ENCODE results near the gene COL26A1. TPM values are rescaled to one million over a fixed set of nuclear protein-coding genes. Genes with fewer than 3 reads are reported as not detected.
"Not testable (repeated sequence)": the region's sequence is repeated elsewhere in the genome, so short reads cannot be mapped to it uniquely, and the experiment has no call there.

COL26A1 gene
- total and polyA plus RNA-seq, 5 experiments from 2014 or later = not detected

GRCh38 chr7:101349300-101349699 is 13.4 kb upstream of the COL26A1 start:
- H3K27ac Mint-ChIP-seq, H3K4me1 Mint-ChIP-seq, H3K4me3 Mint-ChIP-seq, ATAC-seq, H3K9me3 Mint-ChIP-seq, H3K36me3 Mint-ChIP-seq, POLR2A ChIA-PET, DNase-seq: not testable (repeated sequence)
- peaks cover 0 to 19% (median 7%) of the 10 kb centered on the region in 5 donors for H3K27me3 Mint-ChIP-seq

- no peak for ATAC-seq
- Mint-ChIP-seq H3K36me3 (no peaks in the 10 kb centered on the region), H3K27me3 (peaks cover 0 to 27% (median 11%) of the 10 kb centered on the region in 5 donors), H3K9me3 (no peaks in the 10 kb centered on the region), H3K27ac (peak overlapping the region in 2 of 10 donors; percentile 9 to 42), H3K4me3 (no peak overlapping the region), H3K4me1 (peaks cover 0 to 9% (median 2%) of the 10 kb centered on the region in 4 donors)
- no peak for DNase-seq
- POLR2A ChIA-PET = no interaction called here
Observed at GRCh38 chr7:101352920-101353308, 9.8 kb upstream of the COL26A1 start.

- Mint-ChIP-seq H3K27ac (no peak overlapping the region), H3K36me3 (no peaks in the 10 kb centered on the region), H3K4me1 (peaks cover 0 to 9% (median 2%) of the 10 kb centered on the region in 4 donors), H3K9me3 (no peaks in the 10 kb centered on the region), H3K27me3 (peaks cover 0 to 26% (median 7%) of the 10 kb centered on the region in 5 donors), H3K4me3 (no peak overlapping the region)
- POLR2A ChIA-PET = no interaction called here
- ATAC-seq = no peak
- DNase-seq = no peak
Observed at GRCh38 chr7:101357433-101357832, 5.2 kb upstream of the COL26A1 start.

- DNase-seq = peak in 1 of 10 donors; percentile 7
- H3K4me3 Mint-ChIP-seq = peak overlapping the region in 6 of 10 donors; percentile 18 to 66 (median 44)
- ATAC-seq = no peak
- POLR2A ChIA-PET = interaction anchor here (1.5 to 1.8 kb wide), 2 partner anchors 8 to 10 kb away, joined by 3 to 5 read pairs; no protein-coding TSS in a partner anchor
- no peaks in the 10 kb centered on the region for H3K9me3 Mint-ChIP-seq
- H3K27ac Mint-ChIP-seq = no peak overlapping the region
- H3K27me3 Mint-ChIP-seq = peaks cover 0 to 22% (median 9%) of the 10 kb centered on the region in 5 donors
- H3K4me1 Mint-ChIP-seq = peaks cover 0 to 14% (median 5%) of the 10 kb centered on the region in 4 donors
- no peaks in the 10 kb centered on the region for H3K36me3 Mint-ChIP-seq
Observed at GRCh38 chr7:101363196-101363733, 590 bp downstream of the COL26A1 start.

- no peak overlapping the region for H3K27ac Mint-ChIP-seq
- peaks cover 0 to 26% (median 9%) of the 10 kb centered on the region in 5 donors for H3K27me3 Mint-ChIP-seq
- POLR2A ChIA-PET = interaction anchor here (0.7 to 1.8 kb wide), 3 partner anchors 10 to 119 kb away, joined by 5 to 9 read pairs (median 6); partner anchors contain the start of gene FIS1
- ATAC-seq (peak; percentile 93 to 97), DNase-seq (peak; percentile 54 to 80 (median 74))
- H3K36me3 Mint-ChIP-seq = no peaks in the 10 kb centered on the region
- no peaks in the 10 kb centered on the region for H3K9me3 Mint-ChIP-seq
- H3K4me1 Mint-ChIP-seq = peaks cover 0 to 14% (median 5%) of the 10 kb centered on the region in 4 donors
- peak overlapping the region; percentile 18 to 75 (median 58) for H3K4me3 Mint-ChIP-seq
Observed at GRCh38 chr7:101363734-101364374, 1.2 kb downstream of the COL26A1 start.

GRCh38 chr7:101365956-101366355 is 3.3 kb downstream of the COL26A1 start:
- Mint-ChIP-seq H3K27ac (no peak overlapping the region), H3K4me1 (peaks cover 8 to 24% (median 12%) of the 10 kb centered on the region in 4 donors), H3K27me3 (peaks cover 0 to 31% (median 9%) of the 10 kb centered on the region in 5 donors), H3K4me3 (no peak overlapping the region), H3K36me3 (no peaks in the 10 kb centered on the region), H3K9me3 (no peaks in the 10 kb centered on the region)
- DNase-seq = no peak
- POLR2A ChIA-PET = no interaction called here
- ATAC-seq = no peak

- H3K36me3 Mint-ChIP-seq = no peaks in the 10 kb centered on the region
- H3K27ac Mint-ChIP-seq = no peak overlapping the region
- POLR2A ChIA-PET = interaction anchor here (0.8 kb wide), 1 partner anchor 19 kb away, joined by 4 read pairs; no protein-coding TSS in a partner anchor
- DNase-seq = no peak
- peaks cover 0 to 23% (median 9%) of the 10 kb centered on the region in 5 donors for H3K27me3 Mint-ChIP-seq
- no peak overlapping the region for H3K4me3 Mint-ChIP-seq
- no peaks in the 10 kb centered on the region for H3K9me3 Mint-ChIP-seq
- no peak for ATAC-seq
- H3K4me1 Mint-ChIP-seq = peaks cover 10 to 20% (median 12%) of the 10 kb centered on the region in 4 donors
Observed at GRCh38 chr7:101367676-101368075, 5.0 kb downstream of the COL26A1 start.

- Mint-ChIP-seq H3K9me3 (no peaks in the 10 kb centered on the region), H3K27ac (peak overlapping the region in 1 of 10 donors; percentile 25), H3K4me1 (peaks cover 10 to 20% (median 12%) of the 10 kb centered on the region in 4 donors), H3K36me3 (no peaks in the 10 kb centered on the region), H3K27me3 (peaks cover 0 to 23% (median 9%) of the 10 kb centered on the region in 5 donors), H3K4me3 (no peak overlapping the region)
- POLR2A ChIA-PET = interaction anchor here (0.7 kb wide), 1 partner anchor 44 kb away, joined by 3 read pairs; no protein-coding TSS in a partner anchor
- DNase-seq (no peak), ATAC-seq (no peak)
Observed at GRCh38 chr7:101368422-101369165, 5.9 kb downstream of the COL26A1 start.

- Mint-ChIP-seq H3K27me3 (peaks cover 0 to 17% (median 3%) of the 10 kb centered on the region in 5 donors), H3K36me3 (no peaks in the 10 kb centered on the region), H3K4me1 (peaks cover 8 to 17% (median 11%) of the 10 kb centered on the region in 4 donors), H3K9me3 (no peaks in the 10 kb centered on the region), H3K27ac (peak overlapping the region in 5 of 10 donors; percentile 37 to 82 (median 72)), H3K4me3 (peak overlapping the region in 5 of 10 donors; percentile 9 to 59 (median 41))
- no peak for DNase-seq
- POLR2A ChIA-PET = no interaction called here
- ATAC-seq = no peak
Observed at GRCh38 chr7:101370836-101371235, 8.2 kb downstream of the COL26A1 start.

- POLR2A ChIA-PET = interaction anchor here (2.3 kb wide), 1 partner anchor 11 kb away, joined by 5 read pairs; the partner anchor contains the start of gene COL26A1
- H3K4me1 Mint-ChIP-seq = peaks cover 8 to 11% (median 9%) of the 10 kb centered on the region in 4 donors
Observed at GRCh38 chr7:101373812-101374614, 11.3 kb downstream of the COL26A1 start.

GRCh38 chr7:101374990-101375389 is 12.3 kb downstream of the COL26A1 start:
- Mint-ChIP-seq H3K27me3 (peaks cover 0 to 4% (median 0%) of the 10 kb centered on the region in 5 donors), H3K36me3 (no peaks in the 10 kb centered on the region), H3K4me1 (peaks cover 8 to 11% (median 9%) of the 10 kb centered on the region in 4 donors), H3K4me3 (no peak overlapping the region), H3K27ac (peak overlapping the region in 1 of 10 donors; percentile 41), H3K9me3 (no peaks in the 10 kb centered on the region)
- POLR2A ChIA-PET = no interaction called here
- DNase-seq (no peak), ATAC-seq (no peak)

More at GRCh38 chr7:101373812-101374614, 11.3 kb downstream of the COL26A1 start:
- Mint-ChIP-seq H3K36me3 (no peaks in the 10 kb centered on the region), H3K4me3 (no peak overlapping the region), H3K9me3 (no peaks in the 10 kb centered on the region), H3K27ac (peak overlapping the region in 4 of 10 donors; percentile 7 to 64 (median 36)), H3K27me3 (peaks cover 0 to 4% (median 0%) of the 10 kb centered on the region in 5 donors)
- ATAC-seq = no peak
- no peak for DNase-seq

- Mint-ChIP-seq H3K4me3 (no peak overlapping the region), H3K36me3 (peaks cover 0 to 6% (median 0%) of the 10 kb centered on the region in 3 donors), H3K27ac (peak overlapping the region in 1 of 10 donors; percentile 20), H3K27me3 (no peaks in the 10 kb centered on the region), H3K9me3 (peaks cover 0 to 9% (median 0%) of the 10 kb centered on the region in 9 donors), H3K4me1 (peaks cover 0 to 3% (median 0%) of the 10 kb centered on the region in 4 donors)
- DNase-seq (no peak), ATAC-seq (no peak)
- POLR2A ChIA-PET = no interaction called here
Observed at GRCh38 chr7:101376601-101377000, 13.9 kb downstream of the COL26A1 start.

Data from naive thymus-derived CD8-positive, alpha-beta T cell (primary cell).